ENCODE results near the gene SLC51A. TPM values are rescaled to one million over a fixed set of nuclear protein-coding genes. Genes with fewer than 3 reads are reported as not detected.

Gene SLC51A
- total and polyA plus RNA-seq, 2 of the 13 experiments (the other 11 are each of a cell fraction or from before 2014, with no cell fraction given): 4.3 to 48.8 TPM

GRCh38 chr3:196189566-196190347 lies 26.6 kb upstream of the SLC51A start (continued):
- TF ChIP-seq HIC2 (CRISPR knock-in tag; IDR thresholded peaks at IDR 0.05; ENCODE audit: low read depth): no peak; the same call in 1 of the 2 replicates
- TF ChIP-seq ZSCAN29 (CRISPR knock-in tag; conservative IDR thresholded peaks at IDR 0.05): no peak
- no peak for TF ChIP-seq ZNF441 (CRISPR knock-in tag; IDR thresholded peaks at IDR 0.05; ENCODE audit: borderline replicate concordance)
- TF ChIP-seq CBX1 (IDR thresholded peaks at IDR 0.05; ENCODE audit: low read depth): no peak
- no peak for TF ChIP-seq KLF16 (CRISPR knock-in tag; IDR thresholded peaks at IDR 0.05)
- TF ChIP-seq, protein P1, sequence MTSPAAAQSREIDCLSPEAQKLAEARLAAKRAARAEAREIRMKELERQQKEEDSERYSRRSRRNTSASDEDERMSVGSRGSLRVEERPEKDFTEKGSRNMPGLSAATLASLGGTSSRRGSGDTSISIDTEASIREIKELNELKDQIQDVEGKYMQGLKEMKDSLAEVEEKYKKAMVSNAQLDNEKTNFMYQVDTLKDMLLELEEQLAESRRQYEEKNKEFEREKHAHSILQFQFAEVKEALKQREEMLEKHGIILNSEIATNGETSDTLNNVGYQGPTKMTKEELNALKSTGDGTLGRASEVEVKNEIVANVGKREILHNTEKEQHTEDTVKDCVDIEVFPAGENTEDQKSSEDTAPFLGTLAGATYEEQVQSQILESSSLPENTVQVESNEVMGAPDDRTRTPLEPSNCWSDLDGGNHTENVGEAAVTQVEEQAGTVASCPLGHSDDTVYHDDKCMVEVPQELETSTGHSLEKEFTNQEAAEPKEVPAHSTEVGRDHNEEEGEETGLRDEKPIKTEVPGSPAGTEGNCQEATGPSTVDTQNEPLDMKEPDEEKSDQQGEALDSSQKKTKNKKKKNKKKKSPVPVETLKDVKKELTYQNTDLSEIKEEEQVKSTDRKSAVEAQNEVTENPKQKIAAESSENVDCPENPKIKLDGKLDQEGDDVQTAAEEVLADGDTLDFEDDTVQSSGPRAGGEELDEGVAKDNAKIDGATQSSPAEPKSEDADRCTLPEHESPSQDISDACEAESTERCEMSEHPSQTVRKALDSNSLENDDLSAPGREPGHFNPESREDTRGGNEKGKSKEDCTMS (CRISPR knock-in tag; conservative IDR thresholded peaks at IDR 0.05): no peak
- TF ChIP-seq FOXC1 (CRISPR knock-in tag; IDR thresholded peaks at IDR 0.05; ENCODE audit: borderline replicate concordance): no peak
- TF ChIP-seq ZBTB39 (CRISPR knock-in tag; IDR thresholded peaks at IDR 0.05): no peak
- no peak for TF ChIP-seq SNAI1 (CRISPR knock-in tag; IDR thresholded peaks at IDR 0.05; ENCODE audit: borderline replicate concordance)
- TF ChIP-seq ZNF431 (CRISPR knock-in tag; IDR thresholded peaks at IDR 0.05; ENCODE audit: borderline replicate concordance, low read depth): no peak
- TF ChIP-seq ARHGAP35 (CRISPR knock-in tag; IDR thresholded peaks at IDR 0.05; ENCODE audit: borderline replicate concordance): no peak
- TF ChIP-seq, protein P2, sequence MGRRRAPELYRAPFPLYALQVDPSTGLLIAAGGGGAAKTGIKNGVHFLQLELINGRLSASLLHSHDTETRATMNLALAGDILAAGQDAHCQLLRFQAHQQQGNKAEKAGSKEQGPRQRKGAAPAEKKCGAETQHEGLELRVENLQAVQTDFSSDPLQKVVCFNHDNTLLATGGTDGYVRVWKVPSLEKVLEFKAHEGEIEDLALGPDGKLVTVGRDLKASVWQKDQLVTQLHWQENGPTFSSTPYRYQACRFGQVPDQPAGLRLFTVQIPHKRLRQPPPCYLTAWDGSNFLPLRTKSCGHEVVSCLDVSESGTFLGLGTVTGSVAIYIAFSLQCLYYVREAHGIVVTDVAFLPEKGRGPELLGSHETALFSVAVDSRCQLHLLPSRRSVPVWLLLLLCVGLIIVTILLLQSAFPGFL (CRISPR knock-in tag; IDR thresholded peaks at IDR 0.05): no peak
- no peak for TF ChIP-seq RAD51 (IDR thresholded peaks at IDR 0.05; ENCODE audit: borderline replicate concordance)
- no peak for TF ChIP-seq SMAD1 (CRISPR knock-in tag; IDR thresholded peaks at IDR 0.05; ENCODE audit: borderline replicate concordance, low read depth)
- TF ChIP-seq NR2F2 (IDR thresholded peaks at IDR 0.05; ENCODE audit: borderline replicate concordance, low read depth): no peak
- TF ChIP-seq CBX2 (IDR thresholded peaks at IDR 0.05; ENCODE audit: low read depth, low read length): no peak
- TF ChIP-seq CBX2 (CRISPR knock-in tag; IDR thresholded peaks at IDR 0.05; ENCODE audit: low read depth): no peak
- no peak for TF ChIP-seq ZNF672 (CRISPR knock-in tag; IDR thresholded peaks at IDR 0.05)
- no peak for TF ChIP-seq ZNF335 (CRISPR knock-in tag; IDR thresholded peaks at IDR 0.05)
- TF ChIP-seq ELF4 (CRISPR knock-in tag; IDR thresholded peaks at IDR 0.05; ENCODE audit: borderline replicate concordance): no peak
- no peak for TF ChIP-seq NR2C2 (CRISPR knock-in tag; IDR thresholded peaks at IDR 0.05; ENCODE audit: borderline replicate concordance)
